ENCODE data around the gene SOX10. TPM values are rescaled to one million over a fixed set of nuclear protein-coding genes. Genes with fewer than 3 reads are reported as not detected.
"Not testable (repeated sequence)": the region's sequence is repeated elsewhere in the genome, so short reads cannot be mapped to it uniquely, and the experiment has no call there.

The SOX10 gene
- total and polyA plus RNA-seq, 4 donors: 0.08 to 5.9 (median 2.6) TPM; not detected in 1

DNA sequence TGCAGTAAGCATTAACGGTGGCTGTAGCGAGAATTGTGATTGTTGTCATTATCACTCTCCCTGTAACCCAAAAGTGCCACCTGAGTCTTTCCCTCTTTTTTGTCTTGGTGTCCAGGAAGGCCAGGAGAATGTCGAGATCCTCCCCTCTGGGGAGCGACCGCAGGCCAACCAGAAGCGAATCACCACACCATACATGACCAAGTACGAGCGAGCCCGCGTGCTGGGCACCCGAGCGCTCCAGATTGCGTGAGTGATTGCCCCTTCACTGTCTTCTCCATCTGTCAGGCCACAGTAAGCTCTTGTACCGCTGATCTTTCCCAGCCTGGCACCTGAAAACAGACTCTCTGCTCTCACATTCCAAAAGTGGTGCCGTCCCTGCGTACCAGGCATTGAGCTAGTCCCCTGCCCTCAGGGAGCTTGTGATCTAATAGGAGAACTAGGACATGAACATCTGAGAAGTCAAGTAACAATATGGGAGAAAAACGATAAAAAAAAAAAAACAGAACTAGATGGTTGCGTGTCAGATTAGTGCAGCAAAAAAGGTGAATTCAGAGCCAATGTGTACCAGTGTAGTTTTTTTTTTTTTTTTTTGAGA is 25.0 kb downstream of the SOX10 start:
- H3K27ac ChIP-seq (ENCODE audit: low read depth in 1 of 2, low read length in 2 of 2): no peak overlapping the region
- H3K4me1 ChIP-seq (ENCODE audit: control insufficient read depth in 1 of 2, insufficient read depth in 2 of 2, low read length in 2 of 2): peaks cover 0 to 2% of the 10 kb centered on the region in 2 donors
- no peaks in the 10 kb centered on the region for H3K9me3 ChIP-seq (ENCODE audit: control insufficient read depth, low read length)
- ATAC-seq (ENCODE audit: low FRiP score) (no peak), DNase-seq (no peak)
- 97 to 98% methylated on average over 18 of the region's 18 CpGs for WGBS, 2 donors
- H3K4me3 ChIP-seq (ENCODE audit: low read length in 2 of 2): no peak overlapping the region
- intact Hi-C loops (cut with DNase I): no loop called here
- peaks cover 0 to 11% of the 10 kb centered on the region in 2 donors for H3K36me3 ChIP-seq (ENCODE audit: control insufficient read depth in 1 of 2, insufficient read depth in 2 of 2, low read length in 1 of 2)
- H3K27me3 ChIP-seq (ENCODE audit: control insufficient read depth in 1 of 2, insufficient read depth in 2 of 2, low read length in 1 of 2): no peaks in the 10 kb centered on the region

DNA sequence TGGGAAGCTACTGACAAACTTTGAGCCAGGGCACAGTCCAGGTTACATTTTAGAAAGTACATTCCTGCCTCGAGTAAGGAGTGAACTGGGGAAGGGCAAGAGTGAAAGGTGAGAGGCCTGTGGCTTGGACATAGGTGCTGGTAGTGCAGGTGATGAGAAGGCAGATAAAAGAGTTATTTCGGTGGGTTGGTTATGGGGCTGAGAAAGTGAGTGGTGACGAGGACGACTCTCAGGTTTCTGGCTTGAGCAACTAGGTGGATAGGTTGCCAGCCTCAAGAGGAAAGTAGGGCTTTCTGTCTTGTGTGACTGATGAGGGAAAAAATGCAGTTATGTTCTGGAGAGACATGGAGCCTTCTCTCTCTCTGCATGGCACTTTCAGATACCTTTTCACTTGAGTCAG is 27.1 kb downstream of the SOX10 start:
- no peak for DNase-seq
- Histone ChIP-seq H3K9me3 (ENCODE audit: control insufficient read depth, low read length) (no peaks in the 10 kb centered on the region), H3K36me3 (ENCODE audit: control insufficient read depth in 1 of 2, insufficient read depth in 2 of 2, low read length in 1 of 2) (peaks cover 0 to 9% of the 10 kb centered on the region in 2 donors), H3K4me1 (ENCODE audit: control insufficient read depth in 1 of 2, insufficient read depth in 2 of 2, low read length in 2 of 2) (peaks cover 0 to 2% of the 10 kb centered on the region in 2 donors), H3K27ac (ENCODE audit: low read depth in 1 of 2, low read length in 2 of 2) (no peak overlapping the region), H3K4me3 (ENCODE audit: low read length in 2 of 2) (no peak overlapping the region), H3K27me3 (ENCODE audit: control insufficient read depth in 1 of 2, insufficient read depth in 2 of 2, low read length in 1 of 2) (no peaks in the 10 kb centered on the region)
- ATAC-seq (ENCODE audit: low FRiP score): no peak
- 85 to 86% methylated on average over 4 of the region's 4 CpGs for WGBS, 2 donors
- intact Hi-C loops (cut with DNase I): no loop called here

DNA sequence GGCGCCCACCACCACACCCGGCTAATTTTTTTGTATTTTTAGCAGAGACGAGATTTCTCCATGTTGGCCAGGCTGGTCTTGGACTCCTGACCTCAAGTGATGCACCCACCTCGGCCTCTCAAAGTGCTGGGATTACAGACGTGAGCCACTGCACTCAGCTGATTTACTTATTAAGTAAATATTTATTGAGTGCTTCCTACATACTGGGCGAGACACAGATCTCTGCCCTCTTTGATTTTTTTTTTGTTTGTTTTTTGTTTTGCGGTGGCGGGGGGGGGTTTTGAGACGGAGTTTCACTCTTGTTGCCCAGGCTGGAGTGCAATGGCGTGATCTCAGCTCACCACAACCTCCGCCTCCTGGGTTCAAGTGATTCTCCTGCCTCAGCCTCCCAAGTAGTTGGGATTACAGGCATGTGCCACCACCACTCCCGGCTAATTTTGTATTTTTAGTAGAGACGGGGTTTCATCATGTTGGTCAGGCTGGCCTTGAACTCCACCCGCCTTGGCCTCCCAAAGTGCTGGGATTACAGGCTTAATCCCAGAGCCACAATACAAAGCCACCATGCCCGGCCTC is 28.4 kb downstream of the SOX10 start:
- H3K27me3 ChIP-seq (ENCODE audit: control insufficient read depth in 1 of 2, insufficient read depth in 2 of 2, low read length in 1 of 2); H3K27ac ChIP-seq (ENCODE audit: low read depth in 1 of 2, low read length in 2 of 2); DNase-seq; H3K36me3 ChIP-seq (ENCODE audit: control insufficient read depth in 1 of 2, insufficient read depth in 2 of 2, low read length in 1 of 2); intact Hi-C loops (cut with DNase I); H3K4me1 ChIP-seq (ENCODE audit: control insufficient read depth in 1 of 2, insufficient read depth in 2 of 2, low read length in 2 of 2); ATAC-seq (ENCODE audit: low FRiP score); H3K4me3 ChIP-seq (ENCODE audit: low read length in 2 of 2); H3K9me3 ChIP-seq (ENCODE audit: control insufficient read depth, low read length): not testable (repeated sequence)
- 87 to 89% methylated on average over 15 of the region's 15 CpGs for WGBS, 2 donors

DNA sequence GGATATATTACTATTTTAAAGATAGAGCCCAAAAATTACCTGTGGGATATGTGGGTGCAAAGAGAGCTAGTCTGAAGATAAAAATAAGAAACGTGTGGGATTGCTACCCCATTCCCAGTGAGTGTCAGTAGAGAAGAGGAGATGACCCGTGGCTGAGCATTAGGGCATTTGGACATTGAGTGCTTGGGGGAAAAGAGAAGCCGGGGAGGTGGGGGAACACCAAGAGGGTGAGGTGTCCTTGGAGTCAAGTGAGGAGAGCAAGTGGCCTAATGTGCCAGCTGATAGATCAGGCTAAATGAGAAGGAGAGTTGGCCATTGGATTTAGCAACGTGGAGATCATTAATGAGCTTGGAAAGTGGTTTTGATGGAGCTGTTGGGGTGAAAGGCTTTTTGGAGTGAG is 29.7 kb downstream of the SOX10 start:
- ATAC-seq (ENCODE audit: low FRiP score): no peak
- intact Hi-C loops (cut with DNase I): loop anchor here in 1 of 2 donors (5.0 kb wide), 1 partner anchor 147 kb away; the partner anchor contains the start of gene GCAT
- WGBS, 2 donors: 74 to 77% methylated on average over 4 of the region's 4 CpGs
- no peaks in the 10 kb centered on the region for H3K27me3 ChIP-seq (ENCODE audit: control insufficient read depth in 1 of 2, insufficient read depth in 2 of 2, low read length in 1 of 2)
- no peak for DNase-seq
- peaks cover 0 to 2% of the 10 kb centered on the region in 2 donors for H3K4me1 ChIP-seq (ENCODE audit: control insufficient read depth in 1 of 2, insufficient read depth in 2 of 2, low read length in 2 of 2)
- H3K36me3 ChIP-seq (ENCODE audit: control insufficient read depth in 1 of 2, insufficient read depth in 2 of 2, low read length in 1 of 2): peaks cover 0 to 8% of the 10 kb centered on the region in 2 donors
- H3K4me3 ChIP-seq (ENCODE audit: low read length in 2 of 2): peak overlapping the region in 1 of 2 donors; percentile 81
- no peaks in the 10 kb centered on the region for H3K9me3 ChIP-seq (ENCODE audit: control insufficient read depth, low read length)
- no peak overlapping the region for H3K27ac ChIP-seq (ENCODE audit: low read depth in 1 of 2, low read length in 2 of 2)

DNA sequence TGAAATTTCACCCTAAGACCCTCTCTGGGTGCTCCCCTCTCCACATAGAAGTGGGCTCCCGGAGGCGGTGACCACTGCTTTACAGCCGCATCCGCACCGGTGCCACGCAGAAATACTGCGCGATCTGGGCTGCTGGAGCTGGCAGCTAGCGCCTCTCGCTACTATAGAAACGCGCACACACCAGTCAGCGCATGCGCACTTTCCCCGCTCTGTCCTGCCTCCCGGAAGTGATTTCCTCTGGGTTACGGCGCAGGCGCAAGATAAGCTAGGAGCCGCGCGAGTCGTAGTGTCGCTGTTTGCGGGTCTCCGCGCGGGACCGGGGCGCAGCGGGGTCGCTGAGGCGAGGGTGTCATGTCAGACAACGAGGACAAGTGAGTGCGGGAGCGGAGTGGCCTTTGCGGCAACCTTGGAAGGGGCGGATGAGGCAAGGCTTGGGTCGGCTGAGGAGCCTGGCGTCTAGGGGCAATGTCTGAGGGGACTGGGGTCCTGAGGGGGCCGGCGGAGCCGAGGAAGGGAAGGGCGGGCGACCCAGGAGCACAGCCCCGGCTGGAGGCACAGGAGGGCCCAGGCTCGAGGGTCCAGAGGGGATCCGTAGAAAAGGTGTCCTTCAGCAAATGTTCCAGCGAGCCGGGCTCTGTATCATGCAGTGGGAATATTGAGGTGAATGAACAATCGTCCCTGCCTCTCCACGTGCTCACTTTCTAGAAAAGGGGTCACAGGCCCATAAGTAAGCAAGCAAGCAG is 30.7 kb downstream of the SOX10 start, which contains the start of the genes C22orf23 and POLR2F:
Gene C22orf23, minus strand, starts transcription at position 165 of the 743 bp plus-strand sequence. CDS start 452 bp downstream, outside the sequence.
Gene POLR2F, plus strand, starts transcription at position 263 of the 743 bp plus-strand sequence. Its CDS starts 89 bp downstream, at position 352.
- Histone ChIP-seq H3K4me1 (ENCODE audit: control insufficient read depth in 1 of 2, insufficient read depth in 2 of 2, low read length in 2 of 2) (peaks cover 0 to 2% of the 10 kb centered on the region in 2 donors), H3K36me3 (ENCODE audit: control insufficient read depth in 1 of 2, insufficient read depth in 2 of 2, low read length in 1 of 2) (peaks cover 0 to 4% of the 10 kb centered on the region in 2 donors), H3K27ac (ENCODE audit: low read depth in 1 of 2, low read length in 2 of 2) (no peak within 1 kb of the TSS), H3K27me3 (ENCODE audit: control insufficient read depth in 1 of 2, insufficient read depth in 2 of 2, low read length in 1 of 2) (no peaks in the 10 kb centered on the region), H3K9me3 (ENCODE audit: control insufficient read depth, low read length) (no peaks in the 10 kb centered on the region), H3K4me3 (ENCODE audit: low read length in 2 of 2) (peak within 1 kb of the TSS; percentile 76 to 81)
- peak; percentile 98 to 99 for DNase-seq
- 0 to 1% methylated on average over 52 of the region's 52 CpGs for WGBS, 2 donors
- intact Hi-C loops (cut with DNase I): loop anchor here in 1 of 2 donors (5.0 kb wide), 1 partner anchor 146 kb away; the partner anchor contains the start of gene GCAT
- peak; percentile 96 for ATAC-seq (ENCODE audit: low FRiP score)

DNA sequence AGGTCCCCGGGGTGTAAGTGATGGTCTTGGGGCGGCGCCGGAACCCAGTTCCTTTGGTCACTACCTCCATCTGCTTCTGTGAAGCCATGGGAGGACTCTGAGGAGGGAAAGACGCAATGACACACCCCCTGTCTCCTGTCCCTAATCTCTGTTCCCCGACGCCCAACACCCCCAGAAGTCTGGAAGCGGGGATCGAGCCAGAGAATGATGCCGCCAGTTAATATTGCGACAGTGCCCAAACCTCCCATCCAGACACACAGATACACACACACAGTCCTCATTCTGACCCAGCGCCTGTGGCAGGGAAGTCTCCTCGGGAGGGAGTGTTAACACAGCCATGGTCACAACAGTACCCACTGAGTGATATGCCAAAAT is 31.3 kb downstream of the SOX10 start:
- Histone ChIP-seq H3K4me3 (ENCODE audit: low read length in 2 of 2) (peak overlapping the region; percentile 20 to 39), H3K36me3 (ENCODE audit: control insufficient read depth in 1 of 2, insufficient read depth in 2 of 2, low read length in 1 of 2) (peaks cover 0 to 4% of the 10 kb centered on the region in 2 donors), H3K4me1 (ENCODE audit: control insufficient read depth in 1 of 2, insufficient read depth in 2 of 2, low read length in 2 of 2) (peaks cover 0 to 2% of the 10 kb centered on the region in 2 donors), H3K27ac (ENCODE audit: low read depth in 1 of 2, low read length in 2 of 2) (no peak overlapping the region), H3K9me3 (ENCODE audit: control insufficient read depth, low read length) (no peaks in the 10 kb centered on the region), H3K27me3 (ENCODE audit: control insufficient read depth in 1 of 2, insufficient read depth in 2 of 2, low read length in 1 of 2) (no peaks in the 10 kb centered on the region)
- DNase-seq (no peak), ATAC-seq (ENCODE audit: low FRiP score) (peak; percentile 67)
- intact Hi-C loops (cut with DNase I): loop anchor here in 1 of 2 donors (5.0 kb wide), 1 partner anchor 146 kb away; the partner anchor contains the start of gene GCAT
- 0 to 1% methylated on average over 13 of the region's 13 CpGs for WGBS, 2 donors

DNA sequence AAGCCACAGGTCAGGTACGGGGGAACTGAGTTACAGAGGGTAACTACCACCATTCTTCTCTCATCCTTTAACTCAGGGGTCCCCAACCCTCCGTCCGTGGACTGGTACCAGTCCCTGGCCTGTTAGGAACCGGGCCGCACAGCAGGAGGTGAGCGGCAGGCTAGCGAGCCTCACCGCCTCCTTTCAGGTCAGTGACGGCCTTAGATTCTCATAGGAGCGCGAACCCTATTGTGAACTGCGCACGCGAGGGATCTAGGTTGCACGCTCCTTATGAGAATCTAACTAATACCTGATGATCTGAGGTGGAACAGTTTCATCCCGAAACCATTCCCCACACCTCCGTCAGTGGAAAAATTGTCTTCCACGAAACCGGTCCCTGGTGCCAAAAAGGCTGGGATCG is 31.7 kb downstream of the SOX10 start:
- peak overlapping the region; percentile 20 to 39 for H3K4me3 ChIP-seq (ENCODE audit: low read length in 2 of 2)
- not testable (repeated sequence) for ATAC-seq (ENCODE audit: low FRiP score); DNase-seq; H3K9me3 ChIP-seq (ENCODE audit: control insufficient read depth, low read length); H3K4me1 ChIP-seq (ENCODE audit: control insufficient read depth in 1 of 2, insufficient read depth in 2 of 2, low read length in 2 of 2); H3K36me3 ChIP-seq (ENCODE audit: control insufficient read depth in 1 of 2, insufficient read depth in 2 of 2, low read length in 1 of 2); H3K27me3 ChIP-seq (ENCODE audit: control insufficient read depth in 1 of 2, insufficient read depth in 2 of 2, low read length in 1 of 2); H3K27ac ChIP-seq (ENCODE audit: low read depth in 1 of 2, low read length in 2 of 2)
- intact Hi-C loops (cut with DNase I): loop anchor here in 1 of 2 donors (5.0 kb wide), 1 partner anchor 145 kb away; the partner anchor contains the start of gene GCAT
- WGBS, 2 donors: 5 to 9% methylated on average over 20 of the region's 20 CpGs

DNA sequence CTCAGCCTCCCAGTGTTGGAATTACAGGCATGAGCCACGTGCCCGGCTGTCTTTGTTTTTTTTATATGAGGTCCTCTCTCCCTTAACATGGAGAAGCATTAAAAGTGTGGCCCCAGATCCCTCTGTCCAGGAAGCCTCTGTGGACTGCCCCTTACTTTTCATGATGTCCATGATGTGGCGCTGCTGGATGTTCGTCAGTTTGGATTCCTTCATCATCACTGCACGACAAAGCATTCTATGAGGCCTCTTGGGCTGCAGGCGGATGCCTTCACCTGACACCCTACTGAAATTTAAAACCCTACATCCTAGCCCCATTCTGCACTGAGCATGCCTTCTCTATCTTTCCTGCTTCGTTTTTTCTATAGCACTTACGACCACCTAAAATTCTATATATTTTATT is 33.0 kb downstream of the SOX10 start:
- H3K4me1 ChIP-seq (ENCODE audit: control insufficient read depth in 1 of 2, insufficient read depth in 2 of 2, low read length in 2 of 2): peaks cover 0 to 2% of the 10 kb centered on the region in 2 donors
- no peaks in the 10 kb centered on the region for H3K36me3 ChIP-seq (ENCODE audit: control insufficient read depth in 1 of 2, insufficient read depth in 2 of 2, low read length in 1 of 2)
- no peaks in the 10 kb centered on the region for H3K9me3 ChIP-seq (ENCODE audit: control insufficient read depth, low read length)
- intact Hi-C loops (cut with DNase I): loop anchor here in 1 of 2 donors (5.0 kb wide), 1 partner anchor 144 kb away; the partner anchor contains the start of gene GCAT
- WGBS, 2 donors: 46 to 47% methylated on average over 8 of the region's 8 CpGs
- no peak for ATAC-seq (ENCODE audit: low FRiP score)
- H3K4me3 ChIP-seq (ENCODE audit: low read length in 2 of 2): no peak overlapping the region
- DNase-seq: no peak
- no peaks in the 10 kb centered on the region for H3K27me3 ChIP-seq (ENCODE audit: control insufficient read depth in 1 of 2, insufficient read depth in 2 of 2, low read length in 1 of 2)
- H3K27ac ChIP-seq (ENCODE audit: low read depth in 1 of 2, low read length in 2 of 2): no peak overlapping the region
